ENCODE results near the gene ARHGEF10L. TPM values are rescaled to one million over a fixed set of nuclear protein-coding genes. Genes with fewer than 3 reads are reported as not detected.
"Not testable (repeated sequence)": the region's sequence is repeated elsewhere in the genome, so short reads cannot be mapped to it uniquely, and the experiment has no call there.

ARHGEF10L gene
- total RNA-seq, 2 experiments from 2014 or later: not detected

DNA sequence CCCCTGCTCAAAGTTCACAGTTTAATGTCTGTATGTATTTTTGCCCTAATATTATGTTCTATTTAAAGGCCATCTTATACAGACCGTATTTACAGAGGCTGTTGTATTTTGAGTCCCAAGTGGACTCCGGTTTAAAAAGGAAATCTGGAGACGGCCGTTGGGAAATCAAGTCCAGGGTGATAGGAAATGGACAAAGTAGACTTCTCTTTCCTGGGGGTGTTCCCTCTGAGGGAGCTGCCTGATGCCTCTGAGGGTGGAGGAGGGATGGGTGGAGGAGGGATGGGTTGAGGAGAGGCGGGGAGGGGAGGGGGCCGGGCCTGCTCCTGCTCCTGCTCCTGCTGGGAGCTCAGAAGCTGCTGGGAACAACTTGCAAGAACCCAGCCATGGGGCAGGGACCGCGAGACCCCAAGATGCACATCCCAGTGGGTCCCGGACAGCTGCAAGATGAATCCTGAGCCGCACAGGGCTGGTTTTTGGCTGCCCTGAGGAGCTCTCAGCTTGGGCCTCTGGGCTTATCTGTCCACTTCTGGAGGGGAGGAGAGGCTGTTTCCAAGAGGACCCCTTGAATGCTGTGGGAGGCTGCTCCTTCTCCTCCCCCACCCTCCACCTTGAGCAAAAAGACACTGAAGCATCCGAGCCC, 203.6 kb downstream of the ARHGEF10L start:
- CTCF ChIA-PET: no interaction called here
- POLR2A ChIA-PET: no interaction called here

DNA sequence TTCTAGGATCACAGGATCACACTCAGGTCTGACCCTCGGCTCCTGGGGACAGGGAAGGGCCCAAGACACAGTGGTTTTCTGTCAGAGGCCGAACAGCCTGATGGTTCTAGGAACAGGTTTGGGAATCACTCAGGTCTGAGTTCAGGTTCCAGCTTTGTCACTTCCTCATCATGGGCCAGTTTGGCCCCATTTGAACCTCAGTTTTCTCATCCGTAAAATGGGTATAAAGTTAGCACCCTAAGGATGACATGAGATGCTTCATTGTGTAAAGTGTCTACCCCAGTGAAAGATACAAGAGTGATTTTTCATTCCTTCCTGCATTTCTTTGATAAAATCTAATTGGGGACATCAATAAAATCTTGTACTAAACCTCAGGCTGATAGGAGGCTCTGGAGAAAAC, 204.4 kb downstream of the ARHGEF10L start:
- CTCF ChIA-PET: no interaction called here
- POLR2A ChIA-PET: no interaction called here

DNA sequence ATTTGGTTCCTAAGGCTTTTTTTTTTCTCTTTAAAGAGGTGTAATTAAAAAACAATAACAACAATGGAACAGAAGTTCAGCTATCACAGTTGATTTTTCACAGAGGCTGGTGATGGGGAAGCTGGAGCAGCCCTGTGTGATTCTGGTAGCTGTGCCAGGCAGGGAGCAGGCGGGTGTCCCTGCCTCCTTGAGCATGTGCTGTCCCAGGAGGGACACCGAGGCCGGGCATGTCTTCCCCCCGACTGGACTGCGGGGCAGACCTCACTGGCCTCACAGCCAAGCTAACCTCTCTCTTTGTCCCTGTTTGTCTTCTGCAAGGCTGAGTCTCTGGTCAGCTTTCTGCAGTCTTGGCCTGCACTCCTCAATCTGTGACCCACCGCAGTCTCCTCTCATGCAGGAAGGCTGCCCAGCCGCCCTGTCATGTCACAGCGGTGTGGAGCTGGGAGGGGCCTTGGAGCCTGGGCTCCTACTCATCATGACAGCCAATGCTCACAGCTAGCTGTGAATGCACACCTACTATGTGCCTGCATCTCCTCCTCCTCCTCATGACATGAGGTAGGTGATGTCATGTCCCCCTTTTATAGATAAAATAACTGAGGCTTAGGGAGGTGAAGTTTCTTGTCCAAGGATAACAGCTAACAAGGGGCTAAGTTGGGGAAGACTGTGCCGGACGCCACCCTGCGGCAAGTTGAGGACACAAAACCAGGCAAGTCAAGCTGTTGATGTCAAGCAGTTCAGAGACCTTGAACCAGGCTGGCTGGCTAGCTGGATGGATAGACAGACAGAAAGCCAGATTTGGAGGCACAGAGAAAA, 205.4 kb downstream of the ARHGEF10L start:
- ChIA-PET CTCF (no interaction called here), POLR2A (no interaction called here)

DNA sequence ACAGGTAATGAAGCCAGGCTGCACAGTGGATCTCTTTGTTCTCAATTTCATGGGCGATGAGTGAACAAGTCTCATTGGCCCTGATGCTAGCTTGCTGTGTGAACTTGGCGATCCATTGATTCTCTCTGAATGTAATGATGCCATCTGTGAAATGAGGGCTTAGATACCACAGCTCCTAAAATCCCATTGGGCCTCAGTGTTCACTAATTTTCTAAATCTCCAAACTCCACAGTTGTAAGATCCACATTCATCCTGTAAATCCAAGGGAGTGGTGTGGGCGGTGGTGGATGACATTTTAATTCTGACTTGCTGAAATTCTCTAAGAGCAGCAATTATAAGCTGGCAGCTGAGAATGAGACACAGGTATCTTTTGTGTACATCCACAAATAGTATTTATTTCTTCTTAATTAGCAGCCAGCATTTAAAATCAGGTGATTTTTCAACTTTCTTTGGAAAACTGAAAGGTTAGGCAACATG, 206.0 kb downstream of the ARHGEF10L start:
- ChIA-PET POLR2A (no interaction called here), CTCF (no interaction called here)

DNA sequence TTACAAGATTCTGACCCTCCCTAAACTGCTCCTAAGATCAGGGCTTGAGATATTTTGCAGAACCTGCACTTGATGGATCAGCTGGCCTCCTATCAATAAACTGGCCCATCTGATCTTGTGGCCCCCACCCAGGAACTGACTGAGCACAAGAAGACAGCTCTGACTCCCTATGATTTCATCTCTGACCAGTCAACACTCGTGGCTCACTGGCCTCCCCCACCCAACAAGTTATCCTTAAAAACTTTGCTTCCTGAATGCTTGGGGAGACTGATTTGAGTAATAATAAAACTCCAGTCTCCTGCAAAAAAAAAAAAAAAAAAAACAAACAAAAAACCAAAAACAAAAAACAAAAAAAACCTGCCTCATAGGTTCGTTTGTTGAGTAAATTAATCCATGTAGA, 206.8 kb downstream of the ARHGEF10L start:
- POLR2A ChIA-PET, CTCF ChIA-PET: not testable (repeated sequence)

DNA sequence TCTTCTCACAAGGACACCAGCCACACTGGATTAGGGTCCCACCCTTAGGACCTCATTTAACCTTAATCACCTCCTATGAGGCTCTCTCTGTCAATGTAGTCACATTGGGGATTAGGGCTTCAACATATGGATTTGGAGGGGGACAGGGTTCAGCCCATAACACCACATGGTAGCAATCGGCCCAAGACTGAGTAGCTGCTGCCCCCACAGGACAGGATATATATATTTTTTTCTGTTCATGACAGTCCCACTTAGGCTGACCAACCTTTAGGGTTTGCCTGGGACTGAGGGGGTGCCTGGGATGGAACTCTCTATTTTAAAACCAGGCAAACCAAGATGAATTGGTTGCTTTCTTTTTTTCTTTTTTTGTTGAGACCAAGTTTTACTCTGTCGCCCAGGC, 207.4 kb downstream of the ARHGEF10L start:
- ChIA-PET CTCF (no interaction called here), POLR2A (no interaction called here)

Other genes with a start within 250 kb of the ARHGEF10L start
- gene PADI4, start 231.5 kb upstream of the ARHGEF10L start, total RNA-seq: under 1 TPM; 0.59 to 0.63 TPM
- not detected for gene PADI6, start 167.5 kb upstream of the ARHGEF10L start, total RNA-seq
- gene RCC2, start 100.0 kb upstream of the ARHGEF10L start, total RNA-seq: 100 to 1,000 TPM; 156 to 159 TPM
- gene ACTL8, start 215.6 kb downstream of the ARHGEF10L start, total RNA-seq: not detected